ENCODE measurements around the gene KCNQ1OT1.

DNA sequence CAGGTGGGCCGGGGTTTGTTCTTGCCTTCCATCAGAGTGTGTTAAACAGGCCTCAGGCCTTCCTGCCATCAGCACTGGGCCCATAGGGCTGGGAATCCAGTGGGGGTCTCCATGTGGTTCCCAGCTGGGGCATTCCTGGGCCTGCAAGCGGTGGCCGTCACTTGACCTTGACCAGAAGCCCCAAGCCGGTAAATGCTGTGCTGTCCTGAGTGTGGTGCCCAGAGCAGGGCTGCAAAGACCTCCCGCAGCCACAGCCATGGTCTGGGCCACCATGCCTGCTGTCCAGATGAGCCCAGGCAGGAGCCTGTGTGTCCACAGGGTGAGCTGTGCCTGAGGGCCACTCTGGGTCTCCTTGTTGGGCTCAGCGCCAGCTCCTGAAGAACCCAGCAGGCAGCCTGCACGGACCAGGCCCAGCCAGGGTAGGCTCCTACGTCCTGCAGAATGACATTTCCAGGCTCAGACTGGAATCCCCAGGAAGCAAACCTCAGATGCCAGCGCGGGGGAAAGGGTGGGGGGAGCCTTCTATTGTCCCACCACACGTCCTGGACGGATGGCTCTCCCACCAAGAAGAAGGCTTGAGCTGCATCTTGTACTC is 117.3 kb downstream of the KCNQ1OT1 start:
- TF ChIP-seq POLR2A (IDR thresholded peaks at IDR 0.05): no peak
- TF ChIP-seq, protein P1, sequence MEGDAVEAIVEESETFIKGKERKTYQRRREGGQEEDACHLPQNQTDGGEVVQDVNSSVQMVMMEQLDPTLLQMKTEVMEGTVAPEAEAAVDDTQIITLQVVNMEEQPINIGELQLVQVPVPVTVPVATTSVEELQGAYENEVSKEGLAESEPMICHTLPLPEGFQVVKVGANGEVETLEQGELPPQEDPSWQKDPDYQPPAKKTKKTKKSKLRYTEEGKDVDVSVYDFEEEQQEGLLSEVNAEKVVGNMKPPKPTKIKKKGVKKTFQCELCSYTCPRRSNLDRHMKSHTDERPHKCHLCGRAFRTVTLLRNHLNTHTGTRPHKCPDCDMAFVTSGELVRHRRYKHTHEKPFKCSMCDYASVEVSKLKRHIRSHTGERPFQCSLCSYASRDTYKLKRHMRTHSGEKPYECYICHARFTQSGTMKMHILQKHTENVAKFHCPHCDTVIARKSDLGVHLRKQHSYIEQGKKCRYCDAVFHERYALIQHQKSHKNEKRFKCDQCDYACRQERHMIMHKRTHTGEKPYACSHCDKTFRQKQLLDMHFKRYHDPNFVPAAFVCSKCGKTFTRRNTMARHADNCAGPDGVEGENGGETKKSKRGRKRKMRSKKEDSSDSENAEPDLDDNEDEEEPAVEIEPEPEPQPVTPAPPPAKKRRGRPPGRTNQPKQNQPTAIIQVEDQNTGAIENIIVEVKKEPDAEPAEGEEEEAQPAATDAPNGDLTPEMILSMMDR (IDR thresholded peaks at IDR 0.05): no peak
